SK-N-SH (cell line): ENCODE data around the gene TRIM66. TPM values are rescaled to one million over a fixed set of nuclear protein-coding genes. Genes with fewer than 3 reads are reported as not detected.

Source experiments
- CTCF ChIA-PET: fragments of 300-600, 350-600 bp; formaldehyde crosslinking; extraction: SDS; loops from one replicate; lab custom pipeline; 2021; lab: Yijun Ruan, JAX
- POLR2A ChIA-PET: fragments of 350-600 bp; sonication (Branson Sonifier 250); formaldehyde crosslinking; extraction: SDS; loops from one replicate; lab custom pipeline; 2020; ENCODE audit warnings: antibody characterized with exemption, inconsistent platforms; lab: Yijun Ruan, JAX
- DNase-seq: peaks from one replicate; pipeline ENCODE4 v3.0.0; 2012
- H2AFZ ChIP-seq: fragments of 200-600 bp; sonication (generic); 2 replicates; pipeline ENCODE4 v1.8.1; 2016; ENCODE audit warnings: antibody characterized with exemption, mild to moderate bottlenecking, low read depth
- H3F3A ChIP-seq: fragments of 200-600 bp; sonication (generic); replicated peaks from 2 replicates; pipeline ENCODE3; 2016; ENCODE audit warnings: antibody characterized with exemption, mild to moderate bottlenecking; ENCODE audit not compliant: insufficient read depth
- H3K27ac ChIP-seq, 2 experiments: fragments of 200-500 bp in 1 of 2; fragments of 200-600 bp in 1 of 2; sonication (Bioruptor generic) in 1 of 2; sonication (generic), shearing (Covaris generic) in 1 of 2; 2 replicates each; pipeline versions ENCODE4 v1.5.1 to v1.6.1; 2014 to 2016; ENCODE audit warnings: low read depth in 2 of 2, inconsistent platforms in 1 of 2, low read length in 1 of 2, mild to moderate bottlenecking in 1 of 2, mixed read lengths in 1 of 2
- H3K27me3 ChIP-seq: fragments of 200-600 bp; sonication (generic), shearing (Covaris generic); 2 replicates; pipeline ENCODE4 v1.6.1; 2016; ENCODE audit warnings: mixed run types; ENCODE audit not compliant: insufficient read depth
- H3K36me3 ChIP-seq, 2 experiments: fragments of 200-500 bp in 1 of 2; fragments of 200-600 bp in 1 of 2; sonication (Bioruptor generic) in 1 of 2; sonication (generic) in 1 of 2; replicated peaks in 1 of 2; 2 replicates each; pipeline versions ENCODE3 to v1.5.1; 2014 to 2016; ENCODE audit warnings: low read length in 1 of 2, mild to moderate bottlenecking in 1 of 2; ENCODE audit not compliant: insufficient read depth in 2 of 2, control insufficient read depth in 1 of 2
- H3K4me1 ChIP-seq, 2 experiments: fragments of 200-500 bp in 1 of 2; fragments of 200-600 bp in 1 of 2; sonication (Bioruptor generic) in 1 of 2; sonication (generic), shearing (Covaris generic) in 1 of 2; 2 replicates each; pipeline versions ENCODE4 v1.5.1 to v1.6.1; 2014 to 2016; ENCODE audit warnings: low read depth in 1 of 2, low read length in 1 of 2, mixed run types in 1 of 2; ENCODE audit not compliant: insufficient read depth in 2 of 2, control insufficient read depth in 1 of 2
- H3K4me2 ChIP-seq: fragments of 200-600 bp; sonication (generic), shearing (Covaris generic); 2 replicates; pipeline ENCODE4 v1.6.1; 2017; ENCODE audit warnings: mixed run types
- H3K4me3 ChIP-seq, 2 experiments: fragments of 200-500 bp in 1 of 2; fragments of 200-600 bp in 1 of 2; sonication (Bioruptor generic) in 1 of 2; sonication (generic), shearing (Covaris generic) in 1 of 2; 2 replicates each; pipeline versions ENCODE4 v1.5.1 to v1.8.1; 2014 to 2016; ENCODE audit warnings: low read depth in 2 of 2, inconsistent platforms in 1 of 2, low read length in 1 of 2, mild to moderate bottlenecking in 1 of 2, mixed read lengths in 1 of 2, moderate library complexity in 1 of 2
- H3K79me2 ChIP-seq: fragments of 200-600 bp; sonication (generic); 2 replicates; pipeline ENCODE4 v1.8.1; 2017; ENCODE audit warnings: mild to moderate bottlenecking; ENCODE audit not compliant: insufficient read depth
- H3K9ac ChIP-seq: fragments of 200-600 bp; sonication (generic); 2 replicates; pipeline ENCODE4 v1.6.1; 2017; ENCODE audit warnings: mixed run types
- H3K9me2 ChIP-seq: fragments of 200-600 bp; sonication (generic); 2 replicates; pipeline ENCODE4 v1.6.1; 2017; ENCODE audit warnings: mixed run types
- H3K9me3 ChIP-seq: fragments of 200-600 bp; sonication (generic); 2 replicates; pipeline ENCODE4 v1.6.1; 2017; ENCODE audit warnings: mixed run types, mild to moderate bottlenecking, moderate library complexity
- H4K20me1 ChIP-seq: fragments of 200-600 bp; sonication (generic); 2 replicates; pipeline ENCODE4 v1.6.1; 2017; ENCODE audit warnings: mild to moderate bottlenecking, mixed run types; ENCODE audit not compliant: insufficient read depth
- ELF1 ChIP-seq: IDR thresholded peaks from 2 replicates; pipeline ENCODE4 v1.4.0; 2012
- EZH2phosphoT487 ChIP-seq: fragments of 200-600 bp; sonication (generic); IDR thresholded peaks from 2 replicates; pipeline ENCODE4 v1.6.1; 2017; ENCODE audit warnings: low read depth, mixed run types, mild to moderate bottlenecking, antibody characterized with exemption, moderate library complexity, borderline replicate concordance
- IRF3 ChIP-seq: fragments of 150-350 bp; IDR thresholded peaks from 2 replicates; pipeline ENCODE4 v1.6.1; 2016; ENCODE audit warnings: mild to moderate bottlenecking, low read depth, low read length
- MEF2A ChIP-seq: IDR thresholded peaks from 2 replicates; pipeline ENCODE4 v1.4.0; 2012; ENCODE audit warnings: low read depth, borderline replicate concordance
- POLR2AphosphoS5 ChIP-seq: IDR thresholded peaks from 2 replicates; pipeline ENCODE4 v1.6.1; 2012; ENCODE audit warnings: low read depth, low read length
- REST ChIP-seq: IDR thresholded peaks from 2 replicates; pipeline ENCODE4 v1.6.1; 2012; ENCODE audit warnings: mild to moderate bottlenecking, low read depth, low read length, moderate library complexity
- RFX5 ChIP-seq: IDR thresholded peaks from 2 replicates; pipeline ENCODE4 v1.6.1; 2012; ENCODE audit warnings: mild to moderate bottlenecking, improper control_type of control experiment, low read length
- SIN3A ChIP-seq: IDR thresholded peaks from 2 replicates; pipeline ENCODE4 v1.6.1; 2012; ENCODE audit warnings: low read depth, mild to moderate bottlenecking, low read length, moderate library complexity, borderline replicate concordance
- SMC3 ChIP-seq: IDR thresholded peaks from 2 replicates; pipeline ENCODE4 v1.6.1; 2012; ENCODE audit warnings: low read depth, low read length, improper control_type of control experiment
- TCF12 ChIP-seq: IDR thresholded peaks from 2 replicates; pipeline ENCODE4 v1.4.0; 2012
- YY1 ChIP-seq: IDR thresholded peaks from 2 replicates; pipeline ENCODE4 v1.4.0; 2012; ENCODE audit warnings: low read depth, mild to moderate bottlenecking
- WGBS: methylation state at CpG from one replicate; pipeline ENCODE4 v1.1.6; 2017; ENCODE audit warnings: low lambda C conversion rate; 5-methylcytosine and 5-hydroxymethylcytosine counted together
- polyA plus RNA-seq, 3 experiments: library from polyadenylated mRNA; depleted of rRNA; stranded (reverse); fragments of >200 nt; gene quantifications; 2 replicates each; pipeline ENCODE4 v1.2.3, GENCODE V29; 2012

Gene TRIM66
- polyA plus RNA-seq, 1 of the 3 experiments (the other 2 are of a cell fraction): 6.4 TPM

- Histone ChIP-seq H3K4me1 (peaks cover 13 to 38% of the 10 kb centered on the region in 2 experiments; a peak in 3 of 4 replicates), H3K79me2 (peaks cover 29% of the 10 kb centered on the region), H3K9ac (no peak overlapping the region), H3K9me2 (no peaks in the 10 kb centered on the region), H3K36me3 (peaks cover 28 to 33% of the 10 kb centered on the region in 2 experiments), H3F3A (peaks cover 26% of the 10 kb centered on the region), H4K20me1 (no peaks in the 10 kb centered on the region), H3K4me2 (no peak overlapping the region), H3K27me3 (no peaks in the 10 kb centered on the region), H3K27ac (no peak overlapping the region), H3K4me3 (no peak overlapping the region), H2AFZ (no peak overlapping the region), H3K9me3 (no peaks in the 10 kb centered on the region)
- CTCF ChIA-PET: no interaction called here
- WGBS: over 99% methylated on average over 15 of the region's 15 CpGs
- TF ChIP-seq MEF2A: no peak
- no peak for TF ChIP-seq SIN3A
- TF ChIP-seq POLR2AphosphoS5: no peak
- TF ChIP-seq YY1: no peak
- no peak for TF ChIP-seq EZH2phosphoT487
- TF ChIP-seq RFX5: no peak
- no peak for TF ChIP-seq IRF3
- TF ChIP-seq REST: no peak
- no peak for TF ChIP-seq TCF12
- TF ChIP-seq ELF1: no peak
- no peak for DNase-seq
- POLR2A ChIA-PET: no interaction called here
These were observed 33.0 kb upstream of the TRIM66 start for GRCh38 chr11:8715501-8715900.

GRCh38 chr11:8714622-8715225, 32.3 kb upstream of the TRIM66 start:
- Histone ChIP-seq H3K27ac (no peak overlapping the region), H3K4me1 (peaks cover 16 to 30% of the 10 kb centered on the region in 2 experiments; a peak in 3 of 4 replicates), H3K9me2 (no peaks in the 10 kb centered on the region), H2AFZ (no peak overlapping the region), H4K20me1 (no peaks in the 10 kb centered on the region), H3K4me3 (no peak overlapping the region), H3K4me2 (no peak overlapping the region), H3K79me2 (peaks cover 29% of the 10 kb centered on the region), H3K27me3 (no peaks in the 10 kb centered on the region), H3K9ac (no peak overlapping the region), H3K36me3 (peaks cover 28 to 33% of the 10 kb centered on the region in 2 experiments), H3F3A (peaks cover 18% of the 10 kb centered on the region), H3K9me3 (no peaks in the 10 kb centered on the region)
- ChIA-PET CTCF (no interaction called here), POLR2A (no interaction called here)
- no peak for DNase-seq
- TF ChIP-seq SMC3: no peak
- 65% methylated on average over 4 of the region's 4 CpGs for WGBS
